ENCODE measurements around the gene WDR70. TPM values are rescaled to one million over a fixed set of nuclear protein-coding genes. Genes with fewer than 3 reads are reported as not detected.

WDR70 gene
- total RNA-seq, 6 experiments from 2014 or later = 8.8 to 13.4 (median 11.3) TPM

DNA sequence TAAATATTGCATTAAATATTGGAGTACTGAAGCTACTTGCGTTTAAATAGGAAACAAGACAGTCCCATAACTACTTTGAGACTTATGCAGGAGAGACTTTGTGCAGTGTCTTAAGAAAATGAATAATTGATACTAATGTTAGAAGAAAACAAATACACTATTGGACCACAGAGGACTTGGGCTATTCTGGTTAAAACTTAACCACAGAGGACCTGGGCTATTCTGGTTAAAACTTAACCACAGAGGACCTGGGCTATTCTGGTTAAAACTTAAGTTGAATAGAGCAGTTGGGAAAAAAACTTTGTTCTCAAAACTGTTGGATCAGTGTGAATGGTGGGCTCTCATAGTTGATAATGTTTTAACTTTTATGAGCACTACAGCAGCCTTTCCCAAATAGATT lies 141.7 kb downstream of the WDR70 start:
- intact Hi-C loops (cut with DNase I) = no loop called here
- TF ChIP-seq, protein P1, sequence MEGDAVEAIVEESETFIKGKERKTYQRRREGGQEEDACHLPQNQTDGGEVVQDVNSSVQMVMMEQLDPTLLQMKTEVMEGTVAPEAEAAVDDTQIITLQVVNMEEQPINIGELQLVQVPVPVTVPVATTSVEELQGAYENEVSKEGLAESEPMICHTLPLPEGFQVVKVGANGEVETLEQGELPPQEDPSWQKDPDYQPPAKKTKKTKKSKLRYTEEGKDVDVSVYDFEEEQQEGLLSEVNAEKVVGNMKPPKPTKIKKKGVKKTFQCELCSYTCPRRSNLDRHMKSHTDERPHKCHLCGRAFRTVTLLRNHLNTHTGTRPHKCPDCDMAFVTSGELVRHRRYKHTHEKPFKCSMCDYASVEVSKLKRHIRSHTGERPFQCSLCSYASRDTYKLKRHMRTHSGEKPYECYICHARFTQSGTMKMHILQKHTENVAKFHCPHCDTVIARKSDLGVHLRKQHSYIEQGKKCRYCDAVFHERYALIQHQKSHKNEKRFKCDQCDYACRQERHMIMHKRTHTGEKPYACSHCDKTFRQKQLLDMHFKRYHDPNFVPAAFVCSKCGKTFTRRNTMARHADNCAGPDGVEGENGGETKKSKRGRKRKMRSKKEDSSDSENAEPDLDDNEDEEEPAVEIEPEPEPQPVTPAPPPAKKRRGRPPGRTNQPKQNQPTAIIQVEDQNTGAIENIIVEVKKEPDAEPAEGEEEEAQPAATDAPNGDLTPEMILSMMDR (IDR thresholded peaks at IDR 0.05) = no peak
- TF ChIP-seq POLR2A (IDR thresholded peaks at IDR 0.05) = no peak
- Histone ChIP-seq H3K36me3 (no peaks in the 10 kb centered on the region), H3K4me1 (peaks cover 0 to 7% (median 0%) of the 10 kb centered on the region in 4 donors), H3K27me3 (no peaks in the 10 kb centered on the region), H3K4me3 (no peak overlapping the region), H3K27ac (no peak overlapping the region), H3K9me3 (no peaks in the 10 kb centered on the region)
- peak; percentile 72 to 86 (median 82) for ATAC-seq
- WGBS (ENCODE audit: insufficient coverage, low coverage, low lambda C conversion rate, missing lambda C conversion rate) = 40% methylated on average over 1 of the region's 1 CpG
- DNase-seq = no peak

DNA sequence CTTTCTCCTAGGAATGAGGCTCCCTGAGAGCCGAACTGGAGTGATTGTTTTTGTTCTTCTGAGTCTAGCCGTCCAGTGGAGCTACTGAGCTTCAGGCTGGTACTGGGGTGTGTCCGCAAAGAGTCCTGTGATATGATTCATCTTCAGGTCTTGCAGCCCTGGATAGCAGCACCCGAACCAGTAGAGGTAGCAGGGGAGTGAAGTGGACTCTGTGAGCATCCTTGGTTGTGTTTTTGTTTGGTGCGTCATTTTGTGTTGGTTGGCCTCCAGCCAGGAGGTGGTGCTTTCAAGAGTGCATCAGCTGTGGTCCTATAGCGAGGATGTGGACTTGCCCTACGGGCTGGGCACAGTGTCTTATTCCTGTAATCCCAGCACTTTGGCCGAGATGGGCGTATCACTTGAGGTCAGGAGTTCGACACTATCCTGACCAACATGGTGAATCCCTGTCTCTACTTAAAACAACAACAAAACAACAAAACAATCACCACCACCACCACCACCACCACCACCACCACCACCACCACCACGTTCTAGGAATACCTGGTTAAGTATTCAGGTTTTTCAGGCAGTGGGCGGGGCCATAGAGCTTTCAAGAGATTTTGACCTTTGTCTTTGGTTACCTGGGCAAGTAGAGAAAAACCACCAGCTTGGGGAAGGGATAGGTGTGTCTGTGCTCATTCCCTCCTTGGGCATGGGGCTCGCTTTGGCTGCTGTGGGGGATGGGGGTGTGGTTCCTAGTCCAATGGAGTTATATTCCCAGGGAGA lies 154.0 kb downstream of the WDR70 start:
- Histone ChIP-seq H3K4me3 (no peak overlapping the region), H3K9me3 (no peaks in the 10 kb centered on the region), H3K4me1 (no peaks in the 10 kb centered on the region), H3K27ac (no peak overlapping the region), H3K36me3 (no peaks in the 10 kb centered on the region), H3K27me3 (no peaks in the 10 kb centered on the region)
- TF ChIP-seq POLR2A (IDR thresholded peaks at IDR 0.05) = no peak
- DNase-seq = no peak
- intact Hi-C loops (cut with DNase I) = no loop called here
- ATAC-seq = no peak
- WGBS (ENCODE audit: insufficient coverage, low coverage, low lambda C conversion rate, missing lambda C conversion rate) = 84% methylated on average over 4 of the region's 13 CpGs

DNA sequence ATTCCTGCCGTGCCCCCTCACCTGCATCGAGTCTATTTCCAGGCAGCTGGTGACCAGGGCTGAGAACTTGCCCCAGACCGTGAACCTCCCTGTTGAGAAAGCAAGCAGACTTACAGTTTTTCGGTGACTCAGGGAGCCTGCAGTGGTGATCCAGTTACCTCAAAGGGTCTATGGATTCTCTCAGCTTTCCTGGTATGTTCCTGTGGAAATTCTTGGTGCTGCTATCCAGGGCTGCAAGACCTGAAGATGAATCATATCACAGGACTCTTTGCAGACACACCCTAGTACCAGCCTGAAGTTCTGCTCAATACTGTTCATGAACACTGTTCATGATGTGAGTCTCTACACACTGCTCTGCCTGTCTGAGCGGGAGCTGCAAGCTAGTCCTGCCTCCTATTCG lies 154.7 kb downstream of the WDR70 start:
- DNase-seq (no peak), ATAC-seq (no peak)
- Histone ChIP-seq H3K9me3 (no peaks in the 10 kb centered on the region), H3K4me3 (no peak overlapping the region), H3K36me3 (no peaks in the 10 kb centered on the region), H3K4me1 (no peaks in the 10 kb centered on the region), H3K27me3 (no peaks in the 10 kb centered on the region), H3K27ac (no peak overlapping the region)
- TF ChIP-seq POLR2A (IDR thresholded peaks at IDR 0.05) = no peak
- TF ChIP-seq, protein P1 (IDR thresholded peaks at IDR 0.05) = no peak
- 100% methylated on average over 2 of the region's 6 CpGs for WGBS (ENCODE audit: insufficient coverage, low coverage, low lambda C conversion rate, missing lambda C conversion rate)
- intact Hi-C loops (cut with DNase I) = no loop called here

DNA sequence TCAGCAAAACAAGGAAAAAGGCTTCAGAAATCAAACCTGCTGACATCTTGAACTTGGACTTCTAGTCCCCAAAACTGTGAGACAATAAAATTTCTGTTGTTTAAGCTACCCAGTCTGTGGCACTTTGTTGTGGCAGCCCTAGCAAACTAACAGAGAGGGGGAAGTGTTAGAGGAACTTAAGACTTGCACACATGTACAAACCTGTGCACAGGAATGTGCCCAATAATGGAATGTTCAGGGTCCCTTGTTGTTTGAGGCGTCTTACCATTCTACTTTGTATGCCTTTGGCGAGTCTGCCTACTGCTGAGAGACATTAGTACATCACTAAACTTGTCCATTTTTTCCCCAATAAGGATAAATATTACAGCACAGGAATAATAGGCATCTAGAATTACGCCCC lies 160.3 kb downstream of the WDR70 start:
- DNase-seq (no peak), ATAC-seq (no peak)
- TF ChIP-seq, protein P1 (IDR thresholded peaks at IDR 0.05) = no peak
- no peak for TF ChIP-seq POLR2A (IDR thresholded peaks at IDR 0.05)
- H3K9me3 ChIP-seq = no peaks in the 10 kb centered on the region
- H3K27ac ChIP-seq = no peak overlapping the region
- H3K4me3 ChIP-seq = no peak overlapping the region
- H3K36me3 ChIP-seq = no peaks in the 10 kb centered on the region
- WGBS (ENCODE audit: insufficient coverage, low coverage, low lambda C conversion rate, missing lambda C conversion rate) = 100% methylated on average over 3 of the region's 3 CpGs
- no peaks in the 10 kb centered on the region for H3K4me1 ChIP-seq
- intact Hi-C loops (cut with DNase I) = no loop called here
- H3K27me3 ChIP-seq = no peaks in the 10 kb centered on the region

DNA sequence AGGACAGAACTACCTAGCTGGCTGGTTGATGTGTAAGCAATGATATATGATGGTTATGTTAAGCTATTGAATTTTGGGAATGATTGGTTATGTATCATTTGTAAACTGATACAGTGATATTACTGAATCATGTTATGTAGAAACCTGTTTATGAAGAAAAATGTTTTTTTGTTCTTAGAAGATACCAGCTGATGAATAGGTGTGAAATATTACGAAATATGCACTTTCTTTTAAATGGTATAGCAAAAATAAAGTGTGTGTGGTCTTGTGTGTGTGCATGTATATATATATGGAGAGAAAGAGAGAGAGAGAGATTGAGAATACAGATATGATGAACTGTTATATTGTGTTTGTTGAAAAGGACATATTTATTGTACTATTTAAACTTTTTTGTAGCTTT lies 164.1 kb downstream of the WDR70 start:
- DNase-seq = no peak
- TF ChIP-seq, protein P1 (IDR thresholded peaks at IDR 0.05) = no peak
- no peak for TF ChIP-seq POLR2A (IDR thresholded peaks at IDR 0.05)
- intact Hi-C loops (cut with DNase I) = no loop called here
- Histone ChIP-seq H3K27me3 (no peaks in the 10 kb centered on the region), H3K27ac (no peak overlapping the region), H3K9me3 (no peaks in the 10 kb centered on the region), H3K4me1 (no peaks in the 10 kb centered on the region), H3K4me3 (no peak overlapping the region), H3K36me3 (no peaks in the 10 kb centered on the region)
- 92% methylated on average over 1 of the region's 1 CpG for WGBS (ENCODE audit: insufficient coverage, low coverage, low lambda C conversion rate, missing lambda C conversion rate)
- ATAC-seq = no peak
